OCI-LY7 (cell line): ENCODE data around the gene SMIM10L1. TPM values are rescaled to one million over a fixed set of nuclear protein-coding genes. Genes with fewer than 3 reads are reported as not detected.

Experiments used
- BruUV-seq: library from RNA; stranded (reverse); fragments of 400-500 nt; replicated peaks from 2 replicates; lab custom pipeline; 2021; lab: Mats Ljungman, UMichigan
- CTCF ChIA-PET: fragments of 300-600 bp; sonication (Branson Sonifier 250); formaldehyde crosslinking; loops from one replicate; lab custom pipeline; 2022; ENCODE audit warnings: antibody characterized with exemption; ENCODE audit not compliant: unreplicated experiment; lab: Charles Lee
- POLR2A ChIA-PET: fragments of 300-600 bp; sonication (Branson Sonifier 250); formaldehyde crosslinking; loops from one replicate; lab custom pipeline; 2022; ENCODE audit warnings: antibody characterized with exemption; lab: Charles Lee
- DNase-seq: peaks from one replicate; pipeline ENCODE4 v3.0.0-alpha.2; 2015; ENCODE audit warnings: low spot score
- H2AFZ ChIP-seq: fragments of 200-600 bp; sonication (generic), shearing (Covaris generic); 2 replicates; pipeline ENCODE4 v1.6.1; 2014; ENCODE audit warnings: mild to moderate bottlenecking, antibody characterized with exemption, low read length, moderate library complexity
- H3K27ac ChIP-seq: fragments of 200-600 bp; sonication (generic); 2 replicates; pipeline ENCODE4 v1.5.1; 2014; ENCODE audit warnings: mixed run types, low read depth, mild to moderate bottlenecking, moderate library complexity, low read length, inconsistent platforms; ENCODE audit not compliant: poor library complexity, severe bottlenecking
- H3K36me3 ChIP-seq: fragments of 200-600 bp; sonication (generic); 2 replicates; pipeline ENCODE4 v1.6.1; 2014; ENCODE audit warnings: mild to moderate bottlenecking, antibody characterized with exemption, low read length, moderate library complexity, mixed read lengths; ENCODE audit not compliant: insufficient read depth
- H3K4me1 ChIP-seq: fragments of 200-600 bp; sonication (generic); 2 replicates; pipeline ENCODE4 v1.5.1; 2014; ENCODE audit warnings: mild to moderate bottlenecking, low read length; ENCODE audit not compliant: insufficient read depth, poor library complexity, severe bottlenecking
- H3K4me2 ChIP-seq: fragments of 200-600 bp; sonication (generic); 2 replicates; pipeline ENCODE4 v1.6.1; 2014; ENCODE audit warnings: mild to moderate bottlenecking, low read length
- H3K4me3 ChIP-seq: fragments of 200-600 bp; sonication (generic); 2 replicates; pipeline ENCODE4 v1.5.1; 2014; ENCODE audit warnings: mild to moderate bottlenecking, low read depth, low read length; ENCODE audit not compliant: poor library complexity, severe bottlenecking
- H3K79me2 ChIP-seq: fragments of 200-600 bp; sonication (generic); 2 replicates; pipeline ENCODE4 v1.6.1; 2016; ENCODE audit warnings: low read depth, mild to moderate bottlenecking, low read length, moderate library complexity, mixed read lengths; ENCODE audit not compliant: insufficient read depth
- H3K9me2 ChIP-seq: fragments of 200-600 bp; sonication (generic); 2 replicates; pipeline ENCODE4 v1.6.1; 2016; ENCODE audit warnings: mild to moderate bottlenecking, low read length, mixed read lengths; ENCODE audit not compliant: insufficient read depth
- H3K9me3 ChIP-seq: fragments of 200-600 bp; sonication (generic); 2 replicates; pipeline ENCODE4 v1.6.1; 2014; ENCODE audit warnings: mild to moderate bottlenecking, mixed run types, low read length, mixed read lengths
- H4K20me1 ChIP-seq: fragments of 200-600 bp; sonication (generic); 2 replicates; pipeline ENCODE4 v1.6.1; 2014; ENCODE audit warnings: mild to moderate bottlenecking, antibody characterized with exemption, low read length, moderate library complexity, mixed read lengths; ENCODE audit not compliant: insufficient read depth
- EZH2phosphoT487 ChIP-seq: fragments of 200-600 bp; sonication (generic); IDR thresholded peaks from 2 replicates; pipeline ENCODE4 v1.6.1; 2018; ENCODE audit warnings: low read depth, borderline replicate concordance, mild to moderate bottlenecking, mixed run types, antibody characterized with exemption, low read length, moderate library complexity, mixed read lengths
- intact Hi-C: fragments of 100-400 bp; cut with micrococcal nuclease; formaldehyde crosslinking; loops from one replicate; pipeline ENCODE4 v1.10.0; 2022; ENCODE audit not compliant: unreplicated experiment
- total RNA-seq, 2 experiments: library from RNA; depleted of rRNA in 1 of 2; stranded (reverse); fragments of >200 nt in 1 of 2; shearing (Covaris generic) in 1 of 2; gene quantifications; 2 replicates each; pipeline ENCODE4 v1.2.3, GENCODE V29; 2014 to 2022
- TF ChIP-seq, protein P1 (sequence below): fragments of 200-600 bp; sonication (generic); conservative IDR thresholded peaks from 2 replicates; pipeline ENCODE4 v1.5.1; 2014; ENCODE audit warnings: mild to moderate bottlenecking, antibody characterized with exemption, low read length, moderate library complexity, mixed read lengths

Gene SMIM10L1
- total RNA-seq, 2 experiments from 2014 or later = 5.8 to 6.9 TPM

DNA sequence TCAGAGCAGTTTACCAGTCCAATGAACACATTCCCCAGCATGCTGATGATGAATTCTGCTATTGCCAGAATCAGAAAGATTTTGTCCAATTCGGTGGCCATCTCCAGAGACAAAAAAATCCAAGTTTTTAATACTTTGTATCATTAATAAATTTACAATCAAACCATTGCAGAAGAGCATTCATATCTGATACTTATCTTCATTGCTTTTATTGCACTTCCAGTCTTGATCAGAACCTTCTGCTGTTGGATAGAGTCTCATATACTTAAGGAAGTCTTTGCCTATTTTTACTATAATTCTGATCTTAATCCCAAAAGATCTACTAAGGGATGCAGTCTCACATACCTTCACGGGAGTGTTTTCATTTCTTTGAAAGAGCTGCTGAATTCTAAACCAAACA lies 15.8 kb downstream of the SMIM10L1 start, which contains the start of gene TAS2R42:
TAS2R42 (minus strand) TSS at position 101 of the 400 bp plus-strand sequence; CDS start at position 101, 0 bp downstream.
- H3K4me3 ChIP-seq = no peak within 1 kb of the TSS
- H3K27ac ChIP-seq = no peak within 1 kb of the TSS
- BruUV-seq = no TSS peak
- H3K36me3 ChIP-seq = no peaks in the 10 kb centered on the region
- no peak within 1 kb of the TSS for H3K4me2 ChIP-seq
- H3K79me2 ChIP-seq = no peaks in the 10 kb centered on the region
- no peaks in the 10 kb centered on the region for H3K9me3 ChIP-seq
- H3K9me2 ChIP-seq = no peaks in the 10 kb centered on the region
- no peak for DNase-seq
- TF ChIP-seq, protein P1, sequence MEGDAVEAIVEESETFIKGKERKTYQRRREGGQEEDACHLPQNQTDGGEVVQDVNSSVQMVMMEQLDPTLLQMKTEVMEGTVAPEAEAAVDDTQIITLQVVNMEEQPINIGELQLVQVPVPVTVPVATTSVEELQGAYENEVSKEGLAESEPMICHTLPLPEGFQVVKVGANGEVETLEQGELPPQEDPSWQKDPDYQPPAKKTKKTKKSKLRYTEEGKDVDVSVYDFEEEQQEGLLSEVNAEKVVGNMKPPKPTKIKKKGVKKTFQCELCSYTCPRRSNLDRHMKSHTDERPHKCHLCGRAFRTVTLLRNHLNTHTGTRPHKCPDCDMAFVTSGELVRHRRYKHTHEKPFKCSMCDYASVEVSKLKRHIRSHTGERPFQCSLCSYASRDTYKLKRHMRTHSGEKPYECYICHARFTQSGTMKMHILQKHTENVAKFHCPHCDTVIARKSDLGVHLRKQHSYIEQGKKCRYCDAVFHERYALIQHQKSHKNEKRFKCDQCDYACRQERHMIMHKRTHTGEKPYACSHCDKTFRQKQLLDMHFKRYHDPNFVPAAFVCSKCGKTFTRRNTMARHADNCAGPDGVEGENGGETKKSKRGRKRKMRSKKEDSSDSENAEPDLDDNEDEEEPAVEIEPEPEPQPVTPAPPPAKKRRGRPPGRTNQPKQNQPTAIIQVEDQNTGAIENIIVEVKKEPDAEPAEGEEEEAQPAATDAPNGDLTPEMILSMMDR = no peak
- no peak for TF ChIP-seq EZH2phosphoT487
- intact Hi-C loops = no loop called here
- ChIA-PET CTCF (no interaction called here), POLR2A (no interaction called here)
- H3K4me1 ChIP-seq = no peaks in the 10 kb centered on the region
- no peak within 1 kb of the TSS for H2AFZ ChIP-seq
- H4K20me1 ChIP-seq = no peaks in the 10 kb centered on the region

DNA sequence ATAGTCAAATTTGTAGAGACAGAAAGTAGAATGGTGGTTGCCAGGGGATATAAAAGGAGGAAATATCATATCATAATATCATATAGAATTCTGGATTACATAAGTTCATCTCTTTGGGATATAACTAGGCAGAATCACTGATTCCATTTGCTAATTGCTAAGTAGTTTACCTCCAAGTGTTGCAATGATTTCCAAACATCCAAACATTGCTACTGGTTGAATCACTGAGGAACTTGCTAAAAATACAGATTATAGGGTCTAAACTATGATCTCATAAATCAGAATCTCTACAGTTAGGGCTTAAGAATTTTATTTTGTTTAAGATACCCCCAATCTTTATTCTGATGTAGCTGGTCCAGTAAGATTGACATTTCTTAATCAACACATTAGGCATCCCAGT lies 31.8 kb downstream of the SMIM10L1 start:
- Histone ChIP-seq H3K4me1 (no peaks in the 10 kb centered on the region), H3K9me2 (no peaks in the 10 kb centered on the region), H3K79me2 (no peaks in the 10 kb centered on the region), H2AFZ (no peak overlapping the region), H3K4me2 (no peak overlapping the region), H3K4me3 (no peak overlapping the region), H3K9me3 (no peaks in the 10 kb centered on the region), H3K27ac (no peak overlapping the region), H3K36me3 (no peaks in the 10 kb centered on the region), H4K20me1 (no peaks in the 10 kb centered on the region)
- intact Hi-C loops = no loop called here
- no TSS peak for BruUV-seq
- POLR2A ChIA-PET = no interaction called here
- TF ChIP-seq, protein P1 = no peak
- no peak for TF ChIP-seq EZH2phosphoT487
- CTCF ChIA-PET = no interaction called here
- no peak for DNase-seq

DNA sequence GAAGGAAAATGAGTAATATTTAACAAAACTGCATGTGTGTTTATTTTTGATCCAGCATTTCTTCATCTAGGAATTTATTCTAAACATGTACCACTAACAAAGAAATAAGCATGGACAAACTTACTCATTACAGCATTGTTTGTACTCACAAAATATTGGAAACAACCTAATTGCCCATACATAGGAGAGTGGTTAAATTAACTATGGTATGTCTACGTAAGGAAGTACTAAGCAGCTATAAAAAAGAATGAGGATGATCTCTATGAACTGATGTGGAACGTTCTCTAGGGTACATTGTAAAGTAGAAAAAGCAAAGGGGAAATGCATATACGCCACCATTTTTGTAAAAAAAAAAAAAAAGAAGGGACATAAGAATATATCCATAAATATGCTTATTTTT lies 33.2 kb downstream of the SMIM10L1 start:
- no peaks in the 10 kb centered on the region for H3K4me1 ChIP-seq
- DNase-seq = no peak
- no peak overlapping the region for H2AFZ ChIP-seq
- H3K9me2 ChIP-seq = no peaks in the 10 kb centered on the region
- no peaks in the 10 kb centered on the region for H4K20me1 ChIP-seq
- no peak for TF ChIP-seq EZH2phosphoT487
- TF ChIP-seq, protein P1 = no peak
- no peak overlapping the region for H3K27ac ChIP-seq
- no peak overlapping the region for H3K4me3 ChIP-seq
- no peaks in the 10 kb centered on the region for H3K9me3 ChIP-seq
- H3K79me2 ChIP-seq = no peaks in the 10 kb centered on the region
- no TSS peak for BruUV-seq
- intact Hi-C loops = no loop called here
- H3K4me2 ChIP-seq = no peak overlapping the region
- ChIA-PET CTCF (no interaction called here), POLR2A (interaction anchor here (0.7 kb wide), 1 partner anchor 10 kb away, joined by 4 read pairs; no protein-coding TSS in a partner anchor)
- no peaks in the 10 kb centered on the region for H3K36me3 ChIP-seq
